Stimulated activated CD4-positive, alpha-beta T cell treated with anti-CD3 and anti-CD28 coated beads, TNF-alpha, amount 100 ng/mL, for 1 hour (primary cell): Measurements from ENCODE around the gene SLC5A5.
"Not testable (repeated sequence)": the region's sequence is repeated elsewhere in the genome, so short reads cannot be mapped to it uniquely, and the experiment has no call there.

Source experiments
- DNase-seq, 3 donors: peaks; one replicate each; pipeline ENCODE4 v3.0.0-alpha.2; 2020; ENCODE audit warnings: low read depth in 3 of 3, low spot score in 1 of 3

The SLC5A5 gene

DNA sequence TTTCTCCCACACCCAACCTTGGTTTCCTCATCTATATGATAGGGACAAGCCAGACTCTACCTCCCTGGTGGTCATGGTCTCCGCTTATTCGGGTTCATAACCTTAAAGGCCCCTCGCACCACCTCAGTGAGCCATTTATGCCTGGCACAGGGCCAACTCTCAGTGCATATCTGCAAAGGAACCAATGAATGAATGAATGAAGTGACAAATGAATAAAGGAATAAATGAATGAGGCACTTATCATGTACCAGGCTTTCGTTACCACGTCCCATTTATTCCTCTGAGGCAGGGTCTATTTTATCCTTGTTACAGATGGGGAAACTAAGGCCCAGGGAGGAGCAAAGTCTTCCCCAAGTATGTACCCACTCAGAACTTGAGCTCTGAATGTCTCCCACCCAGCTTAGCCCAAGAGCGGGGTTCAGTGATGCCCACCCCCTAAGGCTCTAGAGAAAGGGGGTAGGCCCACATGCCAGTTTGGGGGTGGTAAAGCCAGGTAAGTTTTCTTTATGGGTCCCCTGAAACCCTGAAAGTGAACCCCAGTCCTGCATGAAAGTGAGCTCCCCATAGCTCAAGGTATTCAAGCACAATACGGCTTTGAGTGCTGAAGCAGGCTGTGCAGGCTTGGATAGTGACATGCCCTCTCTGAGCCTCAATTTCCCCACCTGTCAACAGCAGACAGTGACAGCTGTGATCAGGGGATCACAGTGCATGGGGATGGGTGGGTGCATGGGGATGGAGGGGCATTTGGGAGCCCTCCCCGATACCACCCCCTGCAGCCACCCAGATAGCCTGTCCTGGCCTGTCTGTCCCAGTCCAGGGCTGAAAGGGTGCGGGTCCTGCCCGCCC, 490 bp upstream of the SLC5A5 start:
- no peak for DNase-seq

DNA sequence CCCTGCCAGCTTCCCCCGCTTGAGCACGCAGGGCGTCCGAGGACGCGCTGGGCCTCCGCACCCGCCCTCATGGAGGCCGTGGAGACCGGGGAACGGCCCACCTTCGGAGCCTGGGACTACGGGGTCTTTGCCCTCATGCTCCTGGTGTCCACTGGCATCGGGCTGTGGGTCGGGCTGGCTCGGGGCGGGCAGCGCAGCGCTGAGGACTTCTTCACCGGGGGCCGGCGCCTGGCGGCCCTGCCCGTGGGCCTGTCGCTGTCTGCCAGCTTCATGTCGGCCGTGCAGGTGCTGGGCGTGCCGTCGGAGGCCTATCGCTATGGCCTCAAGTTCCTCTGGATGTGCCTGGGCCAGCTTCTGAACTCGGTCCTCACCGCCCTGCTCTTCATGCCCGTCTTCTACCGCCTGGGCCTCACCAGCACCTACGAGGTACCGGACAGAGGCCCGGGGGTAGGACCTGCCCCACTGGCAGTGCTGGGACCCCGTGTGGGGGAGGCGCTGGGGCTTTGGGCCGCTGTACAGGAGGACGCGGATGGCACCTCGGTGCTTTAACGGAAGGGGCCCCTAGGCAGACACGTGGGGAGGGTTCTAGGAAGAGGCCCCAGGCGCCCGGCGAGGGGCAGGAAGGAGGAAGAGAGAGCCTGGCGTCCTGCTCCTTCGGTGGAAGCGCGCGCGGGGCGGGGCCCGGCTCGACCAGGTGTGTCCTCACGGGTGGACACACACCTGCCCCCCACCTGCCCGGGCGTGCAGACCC, 681 bp downstream of the SLC5A5 start:
- no peak for DNase-seq

DNA sequence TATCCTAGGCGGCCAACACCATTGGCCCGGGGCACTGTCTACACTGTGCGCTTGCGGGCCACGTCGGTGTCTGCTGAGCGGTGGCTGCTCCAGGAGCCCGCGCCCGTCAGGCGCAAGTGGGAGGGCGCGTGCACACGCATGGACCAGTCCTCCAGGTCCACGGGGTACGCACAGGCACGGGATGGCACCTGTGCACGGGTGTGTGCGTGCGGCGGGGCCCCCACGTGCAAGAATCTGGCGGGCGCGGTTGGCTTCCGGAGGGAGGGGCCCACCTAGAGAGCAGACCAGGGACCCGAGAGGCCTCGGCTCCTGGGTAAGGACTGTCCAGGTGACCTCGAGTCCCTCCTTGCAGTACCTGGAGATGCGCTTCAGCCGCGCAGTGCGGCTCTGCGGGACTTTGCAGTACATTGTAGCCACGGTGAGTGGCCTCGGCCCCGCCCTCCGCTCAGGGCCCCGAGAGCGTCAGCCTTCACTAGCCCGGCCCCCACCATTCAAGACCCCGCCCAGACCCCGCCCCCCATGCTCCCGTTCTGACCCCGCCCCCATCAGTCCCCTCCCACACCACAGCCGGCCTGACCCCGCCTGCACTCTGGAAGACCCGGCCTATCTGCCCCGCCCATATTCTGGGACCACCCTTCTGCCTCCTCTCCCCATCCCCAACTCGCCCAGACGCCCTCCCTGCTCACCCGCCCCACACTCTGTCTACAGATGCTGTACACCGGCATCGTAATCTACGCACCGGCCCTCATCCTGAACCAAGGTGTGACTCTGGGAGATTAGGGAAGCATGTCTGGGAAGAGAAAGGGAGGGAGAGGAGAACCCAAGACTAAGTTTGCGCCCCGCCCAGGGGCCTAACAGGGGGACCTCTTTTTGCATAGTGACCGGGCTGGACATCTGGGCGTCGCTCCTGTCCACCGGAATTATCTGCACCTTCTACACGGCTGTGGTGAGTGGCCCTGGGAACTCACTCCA, 2.3 kb downstream of the SLC5A5 start:
- DNase-seq = peak in 1 of 3 donors; percentile 62

DNA sequence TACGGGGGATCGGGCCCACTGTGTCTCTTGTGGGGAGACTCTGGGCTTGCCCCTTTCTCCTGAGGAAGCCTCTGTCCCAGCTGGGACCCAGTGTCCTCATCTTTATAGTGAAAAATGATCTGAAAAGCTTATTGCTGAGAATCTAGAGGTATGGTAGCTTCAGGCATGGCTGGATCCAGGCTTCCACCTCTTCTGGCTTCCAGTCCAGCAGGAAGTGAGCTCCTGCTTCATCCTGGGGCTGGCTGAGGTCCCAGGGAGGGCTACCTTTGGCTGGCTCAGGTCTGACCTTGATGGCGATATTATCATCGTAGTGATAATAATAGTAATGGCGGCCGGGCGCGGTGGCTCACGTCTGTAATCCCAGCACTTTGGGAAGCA, 3.0 kb downstream of the SLC5A5 start:
- no peak for DNase-seq

DNA sequence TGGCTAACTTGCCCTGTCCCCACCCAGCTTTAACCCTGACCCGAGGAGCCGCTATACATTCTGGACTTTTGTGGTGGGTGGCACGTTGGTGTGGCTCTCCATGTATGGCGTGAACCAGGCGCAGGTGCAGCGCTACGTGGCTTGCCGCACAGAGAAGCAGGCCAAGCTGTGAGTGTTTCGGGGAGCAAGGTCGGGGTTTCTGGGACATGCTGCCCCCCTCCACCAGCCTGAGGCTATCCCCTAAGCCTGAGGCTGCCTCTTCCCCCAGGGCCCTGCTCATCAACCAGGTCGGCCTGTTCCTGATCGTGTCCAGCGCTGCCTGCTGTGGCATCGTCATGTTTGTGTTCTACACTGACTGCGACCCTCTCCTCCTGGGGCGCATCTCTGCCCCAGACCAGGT, 6.0 kb downstream of the SLC5A5 start:
- no peak for DNase-seq

DNA sequence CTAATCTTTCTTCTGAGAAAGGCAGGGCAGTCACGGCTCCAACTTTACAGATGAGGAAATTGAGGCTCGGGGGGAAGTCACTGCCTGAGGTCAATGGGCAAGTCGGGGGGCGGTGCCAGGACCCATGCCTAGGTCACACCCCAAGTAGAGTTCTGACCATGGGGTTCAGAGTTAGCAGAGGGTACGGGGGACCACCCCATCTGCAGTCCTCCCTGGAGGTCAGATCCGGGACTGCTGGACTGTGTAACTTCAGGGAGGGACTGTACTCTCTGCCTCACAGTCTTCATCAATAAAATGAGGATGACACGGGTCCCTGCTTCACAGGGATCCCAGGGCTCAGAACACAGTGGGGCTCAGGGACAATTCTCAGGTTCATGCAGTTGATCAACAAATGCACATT, 7.7 kb downstream of the SLC5A5 start:
- no peak for DNase-seq

DNA sequence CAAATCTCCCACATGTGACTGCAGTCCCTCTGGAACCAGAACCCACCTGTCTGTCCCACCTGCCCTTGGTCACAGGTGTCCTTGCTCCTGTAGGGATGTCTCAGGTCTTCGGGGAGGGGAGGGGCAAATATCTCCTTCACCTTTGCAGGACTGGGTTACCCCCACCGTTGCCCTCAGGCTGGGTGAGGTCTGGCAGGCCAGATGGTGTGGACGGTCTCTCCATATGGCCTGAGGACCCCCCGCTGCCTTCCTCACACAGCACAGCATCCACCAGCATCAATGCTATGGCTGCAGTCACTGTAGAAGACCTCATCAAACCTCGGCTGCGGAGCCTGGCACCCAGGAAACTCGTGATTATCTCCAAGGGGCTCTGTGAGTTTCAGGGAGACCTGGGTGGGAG, 10.0 kb downstream of the SLC5A5 start:
- DNase-seq = no peak

DNA sequence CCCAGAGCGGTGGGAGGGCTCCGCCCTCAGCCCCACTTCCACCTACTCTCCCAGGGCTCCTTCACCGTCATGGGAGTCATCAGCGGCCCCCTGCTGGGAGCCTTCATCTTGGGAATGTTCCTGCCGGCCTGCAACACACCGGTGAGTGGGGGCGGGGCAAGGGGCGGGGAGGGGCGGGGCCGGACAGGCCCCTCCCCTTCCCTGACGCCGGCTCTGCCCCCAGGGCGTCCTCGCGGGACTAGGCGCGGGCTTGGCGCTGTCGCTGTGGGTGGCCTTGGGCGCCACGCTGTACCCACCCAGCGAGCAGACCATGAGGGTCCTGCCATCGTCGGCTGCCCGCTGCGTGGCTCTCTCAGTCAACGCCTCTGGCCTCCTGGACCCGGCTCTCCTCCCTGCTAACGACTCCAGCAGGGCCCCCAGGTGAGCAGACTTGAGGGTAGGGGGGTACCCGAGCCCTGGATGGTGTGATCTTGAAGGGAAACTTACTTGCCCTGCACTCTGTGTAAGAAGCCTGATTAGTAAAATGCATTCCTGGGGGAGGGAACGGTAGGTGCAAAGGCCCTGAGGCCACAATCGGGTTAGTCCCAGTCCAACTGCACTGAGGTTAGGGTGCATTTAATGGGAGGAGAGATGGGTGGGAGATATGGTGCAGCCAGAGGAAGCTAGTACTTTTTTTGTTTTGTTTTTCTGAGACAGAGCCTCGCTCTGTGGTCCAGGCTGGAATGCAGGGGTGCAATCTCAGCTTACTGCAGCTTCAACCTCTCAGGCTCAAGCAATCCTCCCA, 12.1 kb downstream of the SLC5A5 start:
- DNase-seq = no peak

DNA sequence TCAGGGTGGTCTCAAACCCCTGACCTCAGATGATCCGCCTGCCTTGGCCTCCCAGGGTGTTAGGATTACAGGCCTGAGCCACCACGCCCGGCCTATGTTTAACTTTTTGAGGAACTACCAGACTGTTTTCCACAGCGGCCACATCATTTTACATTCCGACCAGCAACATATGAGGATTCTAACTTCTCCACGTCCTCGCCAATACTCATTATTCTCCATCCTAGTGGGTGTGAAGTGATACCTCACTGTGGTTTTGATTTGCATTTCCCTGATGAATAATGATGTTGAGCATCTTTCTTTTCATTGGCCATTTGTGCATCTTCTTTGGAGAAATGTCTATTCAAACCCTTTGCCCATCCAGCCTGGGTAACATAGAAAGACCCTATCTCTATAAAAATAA, 14.8 kb downstream of the SLC5A5 start:
- DNase-seq = no peak

DNA sequence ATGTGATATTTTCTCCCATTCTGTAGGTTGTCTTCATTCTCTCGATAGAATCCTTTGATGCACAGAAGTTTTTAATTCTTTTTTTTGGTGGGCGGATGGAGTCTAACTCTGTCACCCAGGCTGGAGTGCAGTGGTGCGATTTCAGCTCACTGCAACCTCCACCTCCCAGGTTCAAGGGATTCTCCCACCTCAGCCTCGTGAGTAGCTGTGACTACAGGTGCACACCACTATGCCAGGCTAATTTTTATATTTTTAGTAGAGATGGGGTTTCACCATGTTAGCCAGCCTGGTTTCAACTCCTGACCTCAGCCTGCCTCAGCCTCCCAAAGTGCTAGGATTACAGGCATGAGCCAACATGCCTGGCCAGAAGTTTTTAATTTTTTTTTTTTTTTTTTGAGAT, 15.5 kb downstream of the SLC5A5 start:
- not testable (repeated sequence) for DNase-seq

DNA sequence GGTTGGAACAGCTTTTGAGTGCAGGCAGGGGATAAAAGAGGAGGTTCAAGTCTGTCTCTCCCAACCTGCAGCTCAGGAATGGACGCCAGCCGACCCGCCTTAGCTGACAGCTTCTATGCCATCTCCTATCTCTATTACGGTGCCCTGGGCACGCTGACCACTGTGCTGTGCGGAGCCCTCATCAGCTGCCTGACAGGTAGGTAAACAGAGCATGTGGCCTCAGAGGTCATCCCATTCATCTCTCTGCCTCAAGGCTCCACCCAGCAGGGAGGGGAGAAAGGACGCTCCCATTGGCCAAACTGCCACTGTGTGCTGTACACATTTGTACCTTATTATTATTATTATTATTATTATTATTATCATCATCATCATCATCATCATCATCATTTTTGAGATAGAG, 16.5 kb downstream of the SLC5A5 start:
- no peak for DNase-seq

DNA sequence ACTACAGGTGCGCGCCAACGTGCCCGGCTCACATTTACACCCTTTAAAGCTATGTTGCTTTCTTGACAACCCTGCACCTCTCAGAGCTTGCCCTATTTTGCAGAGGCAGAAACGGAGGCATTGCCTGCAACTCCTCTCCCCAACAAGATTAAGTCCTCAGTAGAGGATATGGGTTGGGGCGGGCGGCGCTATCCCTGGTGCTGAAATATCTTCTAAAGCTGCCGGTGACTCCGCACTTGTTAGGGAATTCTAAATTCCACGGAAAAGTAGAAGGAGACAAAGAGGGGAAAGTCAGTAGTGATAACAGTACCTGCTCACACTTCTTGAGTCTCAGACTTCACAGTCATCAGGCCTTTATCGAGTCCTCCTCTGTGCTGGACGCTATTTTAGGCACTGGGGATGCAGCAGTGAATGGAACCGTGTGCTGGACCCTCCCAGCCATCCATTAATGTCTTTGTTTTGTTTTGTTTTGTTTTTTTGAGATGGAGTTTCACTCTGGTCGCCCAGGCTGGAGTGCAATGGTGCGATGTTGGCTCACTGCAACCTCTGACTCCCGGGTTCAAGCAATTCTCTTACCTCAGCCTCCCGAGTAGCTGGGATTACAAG, 18.0 kb downstream of the SLC5A5 start:
- no peak for DNase-seq

DNA sequence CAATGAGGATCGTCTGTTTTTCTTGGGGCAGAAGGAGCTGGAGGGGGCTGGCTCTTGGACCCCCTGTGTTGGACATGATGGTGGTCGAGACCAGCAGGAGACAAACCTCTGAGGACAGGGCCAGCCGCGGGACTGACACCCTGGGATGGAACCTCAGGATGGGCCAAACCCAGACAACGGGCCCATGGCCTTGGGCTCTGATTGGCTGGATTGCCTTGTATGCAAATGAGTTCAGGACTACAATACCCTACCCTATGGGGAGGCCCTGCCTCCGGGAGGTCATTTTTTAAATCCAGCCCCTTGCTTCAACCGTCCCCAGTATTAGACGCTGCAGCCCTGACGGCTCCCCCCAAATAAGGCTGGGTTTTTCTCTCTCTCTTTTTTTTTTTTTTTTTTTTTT, 22.0 kb downstream of the SLC5A5 start:
- DNase-seq = no peak

DNA sequence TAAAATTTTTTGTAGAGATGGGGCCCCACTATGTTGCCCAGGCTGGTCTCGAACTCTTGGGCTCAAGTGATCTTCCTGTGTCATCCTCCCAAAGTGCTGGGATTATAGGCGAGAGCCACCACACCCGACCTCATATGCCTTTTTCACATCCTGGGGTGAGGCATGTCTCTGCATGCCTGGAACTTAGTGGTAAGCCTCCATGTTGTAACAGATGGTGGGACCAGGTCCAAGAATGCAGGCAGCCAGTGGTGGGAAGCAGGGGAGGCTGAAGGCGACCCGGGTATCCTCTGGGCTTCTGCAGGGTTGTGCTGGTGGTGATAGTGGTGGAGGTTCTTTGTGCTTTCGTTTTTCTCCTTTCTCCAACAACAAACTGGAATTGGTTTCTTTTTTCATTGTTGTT, 31.0 kb downstream of the SLC5A5 start:
- no peak for DNase-seq

DNA sequence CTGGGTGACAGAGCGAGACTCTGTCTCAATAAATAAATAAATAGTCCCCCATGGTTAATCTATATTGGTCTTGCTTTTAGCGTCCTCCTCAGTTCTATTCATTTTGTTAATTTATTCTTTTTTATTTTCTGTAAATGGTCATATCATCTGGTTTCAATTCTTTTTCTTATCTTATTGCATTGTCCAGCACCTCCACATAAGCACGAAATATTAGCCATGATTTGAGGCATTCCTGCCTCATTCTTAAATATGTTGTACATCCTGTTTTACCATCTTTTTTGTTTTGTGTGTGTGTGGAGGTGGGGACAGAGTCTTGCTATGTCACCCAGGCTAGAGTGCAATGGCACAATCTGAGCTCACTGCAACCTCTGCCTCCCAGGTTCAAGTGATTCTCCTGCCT, 36.5 kb downstream of the SLC5A5 start:
- no peak for DNase-seq

DNA sequence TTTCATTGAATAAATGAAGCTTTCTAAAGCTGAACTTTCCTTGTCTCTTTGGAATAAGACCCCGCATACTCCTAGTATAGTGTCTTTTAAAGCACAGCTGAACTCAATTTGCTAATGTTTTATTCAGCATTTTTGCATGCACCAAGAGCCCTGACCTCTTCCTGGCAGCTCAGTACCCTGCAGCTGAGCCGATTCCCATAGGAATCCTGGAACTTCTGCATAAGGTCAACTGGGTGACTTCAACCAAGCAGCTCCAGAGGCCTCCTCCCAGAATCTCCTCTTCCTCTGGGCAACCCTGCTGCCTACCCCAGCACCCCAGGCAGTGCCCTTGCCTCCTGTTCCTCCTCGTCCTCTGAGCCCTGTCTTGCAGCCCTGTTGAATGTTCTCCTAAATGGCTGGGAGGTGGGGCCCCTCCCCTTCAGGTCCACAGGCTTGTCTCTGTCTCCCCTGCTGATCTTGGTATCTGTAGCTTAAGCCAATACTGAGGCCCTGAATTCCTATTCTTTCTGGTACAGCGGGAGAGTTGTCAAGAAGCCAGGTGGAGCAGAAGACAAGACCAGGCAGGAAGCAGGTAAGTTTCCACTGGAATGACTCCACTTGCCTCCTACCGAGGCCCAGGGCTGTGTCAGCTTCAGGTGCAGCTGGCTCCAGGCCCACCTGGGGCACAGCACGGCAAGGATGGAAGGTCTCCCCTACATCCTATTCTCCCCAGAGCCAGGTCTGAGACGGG, 37.4 kb downstream of the SLC5A5 start:
- no peak for DNase-seq

DNA sequence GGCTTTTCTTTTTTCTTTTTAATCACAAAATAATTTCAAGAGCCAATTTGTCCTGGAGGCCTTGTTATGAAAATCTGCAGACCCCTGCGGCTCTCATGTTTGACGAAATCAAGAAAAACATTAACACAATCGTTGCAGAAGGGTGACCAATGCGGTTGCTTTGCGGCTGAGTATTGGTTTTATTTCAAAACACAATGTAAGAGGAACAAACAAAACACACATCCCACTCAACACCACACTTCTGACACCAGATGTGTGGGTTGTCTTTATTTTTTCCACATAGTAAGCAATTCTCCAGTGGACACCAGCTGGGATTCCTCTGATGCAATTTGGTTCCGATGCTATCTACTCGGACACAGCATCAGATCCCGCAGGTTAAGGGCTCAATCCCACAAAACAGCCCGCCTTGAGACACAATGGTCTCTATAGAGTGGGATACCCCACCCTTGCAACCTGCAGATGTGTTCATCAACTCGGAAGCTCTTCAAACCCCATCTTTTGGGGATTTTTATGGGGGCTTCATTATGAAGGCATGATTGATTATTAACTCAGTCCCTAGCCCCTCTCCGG, 39.1 kb downstream of the SLC5A5 start:
- DNase-seq = no peak

DNA sequence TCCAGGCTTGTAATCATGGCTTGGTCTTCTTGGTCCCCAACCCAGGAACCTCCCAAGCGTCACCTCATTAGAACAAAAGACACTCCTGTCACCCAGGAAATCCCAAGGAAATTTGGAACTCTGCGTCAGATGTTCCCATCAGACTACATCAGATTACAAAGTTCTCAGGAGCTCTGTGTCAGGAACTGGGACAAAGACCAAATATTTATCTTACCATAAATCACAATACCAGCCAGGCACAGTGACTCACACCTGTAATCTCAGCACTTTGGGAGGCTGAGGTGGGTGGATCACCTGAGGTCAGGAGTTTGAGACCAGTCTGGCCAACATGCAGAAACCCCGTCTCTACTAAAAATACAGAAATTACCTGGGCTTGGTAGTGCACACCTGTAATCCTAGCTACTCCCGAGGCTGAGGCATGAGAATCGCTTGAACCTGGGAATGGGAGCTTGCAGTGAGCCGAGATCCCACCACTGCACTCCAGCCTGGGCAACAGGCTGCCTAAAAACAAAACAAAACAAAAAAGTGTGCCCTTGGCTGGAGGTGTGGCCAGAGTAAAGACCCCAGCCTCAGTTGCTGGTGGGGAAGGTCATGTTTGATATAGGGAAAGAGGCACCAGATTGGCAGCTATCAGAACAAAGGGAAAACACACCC, 44.3 kb downstream of the SLC5A5 start:
- no peak for DNase-seq

DNA sequence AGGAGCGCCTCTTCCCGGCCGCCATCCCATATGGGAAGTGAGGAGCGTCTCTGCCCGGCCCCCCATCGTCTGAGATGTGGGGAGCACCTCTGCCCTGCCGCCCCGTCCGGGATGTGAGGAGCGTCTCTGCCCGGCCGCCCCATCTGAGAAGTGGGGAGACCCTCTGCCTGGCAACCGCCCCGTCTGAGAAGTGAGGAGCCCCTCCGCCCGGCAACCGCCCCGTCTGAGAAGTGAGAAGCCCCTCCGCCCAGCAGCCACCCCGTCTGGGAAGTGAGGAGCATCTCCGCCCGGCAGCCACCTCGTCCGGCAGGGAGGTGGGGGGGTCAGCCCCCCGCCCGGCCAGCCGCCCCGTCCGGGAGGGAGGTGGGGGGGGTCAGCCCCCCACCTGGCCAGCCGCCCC, 46.4 kb downstream of the SLC5A5 start:
- not testable (repeated sequence) for DNase-seq
